Astrocyte (in vitro differentiated cells and primary cell): Measurements from ENCODE around the gene FAM131C.

ENCODE experiments used
- CTCF ChIP-seq: IDR thresholded peaks from 2 replicates; pipeline ENCODE4 v1.5.1; 2011; ENCODE audit warnings: low read depth, mild to moderate bottlenecking, inconsistent platforms, low read length, moderate library complexity; ENCODE audit not compliant: insufficient read depth
- EZH2 ChIP-seq: IDR thresholded peaks from 2 replicates; pipeline ENCODE4 v1.6.1; 2012; ENCODE audit warnings: mild to moderate bottlenecking, low read length, inconsistent platforms; ENCODE audit not compliant: insufficient read depth

- TF ChIP-seq EZH2 (no peak), CTCF (no peak)
Measured at GRCh38 chr1:16022393-16022792, 51.1 kb downstream of the FAM131C start.
